ENCODE data around the gene PHYH.
A peak's percentile ranks its signal among the peaks of the same experiment; 100 is the strongest.
"Not testable (repeated sequence)": the region's sequence is repeated elsewhere in the genome, so short reads cannot be mapped to it uniquely, and the experiment has no call there.

Gene PHYH

DNA sequence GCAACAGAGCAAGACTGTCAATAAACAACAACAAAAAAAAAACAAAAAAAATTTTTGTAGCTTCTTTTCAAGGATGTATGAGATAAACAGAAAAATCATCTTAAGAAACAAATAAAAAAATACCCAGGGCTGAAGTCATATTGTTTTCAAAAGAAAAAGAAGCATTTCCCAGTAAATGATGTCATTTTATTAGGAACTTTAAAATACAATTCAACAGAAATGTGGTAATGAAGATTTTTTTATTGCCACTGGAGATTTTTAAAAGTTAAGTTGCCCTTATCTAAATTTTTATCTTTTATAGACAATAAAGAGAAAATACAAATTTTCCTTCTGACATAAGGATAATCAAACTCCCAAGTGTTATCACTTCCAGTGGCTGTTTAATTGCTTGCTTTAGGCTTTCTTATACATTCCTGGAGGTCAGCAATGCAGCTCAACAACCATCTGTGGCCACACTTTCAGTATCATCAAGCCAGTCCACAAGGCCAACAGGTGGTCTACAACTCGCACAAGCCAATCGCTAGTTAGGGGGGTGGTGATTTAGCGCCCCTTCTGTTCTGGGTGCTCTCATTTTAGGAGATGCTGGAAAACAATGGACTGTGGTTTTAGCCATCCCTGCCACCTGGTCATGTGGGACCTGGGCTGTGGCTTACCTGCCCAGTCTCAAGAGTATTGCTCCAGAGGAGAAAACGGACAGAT lies 37.4 kb upstream of the PHYH start:
- no peaks in the 10 kb centered on the region for H3K9me3 ChIP-seq (ENCODE audit: control insufficient read depth in 2 of 2, low read length in 2 of 2)
- H3K36me3 ChIP-seq (ENCODE audit: control insufficient read depth in 2 of 2, insufficient read depth in 2 of 2, low read length in 2 of 2), result peaks cover 7 to 19% of the 10 kb centered on the region in 2 donors
- no peak overlapping the region for H3K9ac ChIP-seq (ENCODE audit: low read length in 2 of 2)
- peaks cover 17% of the 10 kb centered on the region for H3K4me1 ChIP-seq (ENCODE audit: control insufficient read depth, insufficient read depth, low read length)
- peak overlapping the region in 1 of 2 donors; percentile 8 for H3K4me3 ChIP-seq (ENCODE audit: low read length in 2 of 2)
- no peaks in the 10 kb centered on the region for H3K27me3 ChIP-seq (ENCODE audit: control insufficient read depth in 1 of 2, insufficient read depth in 2 of 2, low read length in 2 of 2)
- peak overlapping the region; percentile 3 for H3K27ac ChIP-seq (ENCODE audit: low read length)

DNA sequence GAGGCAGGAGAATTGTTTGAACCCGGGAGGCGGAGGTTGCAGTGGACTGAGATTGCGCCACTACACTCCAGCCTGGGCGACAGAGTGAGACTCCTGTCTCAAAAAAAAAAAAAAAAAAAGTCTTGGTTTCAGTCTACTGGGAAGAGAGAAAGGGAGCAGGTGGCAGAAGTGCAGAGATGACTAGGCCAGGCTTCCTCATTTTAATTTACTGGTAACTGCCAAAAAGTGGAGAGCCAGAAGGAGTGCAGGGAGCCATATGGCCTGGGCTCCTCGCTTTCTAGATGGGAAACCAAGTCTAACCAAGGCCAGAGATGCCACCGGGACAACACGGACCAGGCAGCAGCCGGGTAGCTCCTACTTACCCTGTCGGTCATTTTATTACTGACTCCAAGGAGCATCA lies 36.0 kb upstream of the PHYH start:
- H3K9me3 ChIP-seq (ENCODE audit: control insufficient read depth in 2 of 2, low read length in 2 of 2), result no peaks in the 10 kb centered on the region
- H3K9ac ChIP-seq (ENCODE audit: low read length in 2 of 2), result no peak overlapping the region
- peaks cover 15 to 26% of the 10 kb centered on the region in 2 donors for H3K36me3 ChIP-seq (ENCODE audit: control insufficient read depth in 2 of 2, insufficient read depth in 2 of 2, low read length in 2 of 2)
- H3K4me3 ChIP-seq (ENCODE audit: low read length in 2 of 2), result no peak overlapping the region
- no peaks in the 10 kb centered on the region for H3K27me3 ChIP-seq (ENCODE audit: control insufficient read depth in 1 of 2, insufficient read depth in 2 of 2, low read length in 2 of 2)
- H3K4me1 ChIP-seq (ENCODE audit: control insufficient read depth, insufficient read depth, low read length), result peaks cover 17% of the 10 kb centered on the region
- H3K27ac ChIP-seq (ENCODE audit: low read length), result no peak overlapping the region

DNA sequence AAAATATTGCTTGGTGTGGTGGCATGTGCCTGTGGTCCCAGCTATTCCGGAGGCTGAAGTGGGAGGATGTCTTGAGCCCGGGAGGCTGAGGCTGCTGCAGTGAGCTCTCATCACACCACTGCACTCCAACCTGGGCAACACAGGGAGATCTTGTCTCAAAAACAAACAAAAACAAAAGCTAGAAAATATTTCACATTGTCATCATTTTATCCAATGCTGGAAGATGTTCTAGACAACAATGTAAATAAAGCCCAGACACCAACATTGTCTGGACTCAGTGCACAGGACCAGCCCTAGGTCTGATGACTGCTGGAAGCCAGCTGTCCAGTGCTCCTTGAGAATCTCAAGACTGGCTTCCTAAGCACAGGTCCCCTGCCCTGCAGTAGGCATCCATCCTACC lies 34.7 kb upstream of the PHYH start:
- peaks cover 15 to 35% of the 10 kb centered on the region in 2 donors for H3K36me3 ChIP-seq (ENCODE audit: control insufficient read depth in 2 of 2, insufficient read depth in 2 of 2, low read length in 2 of 2)
- H3K27ac ChIP-seq (ENCODE audit: low read length), result no peak overlapping the region
- H3K9me3 ChIP-seq (ENCODE audit: control insufficient read depth in 2 of 2, low read length in 2 of 2), result no peaks in the 10 kb centered on the region
- no peak overlapping the region for H3K9ac ChIP-seq (ENCODE audit: low read length in 2 of 2)
- no peaks in the 10 kb centered on the region for H3K27me3 ChIP-seq (ENCODE audit: control insufficient read depth in 1 of 2, insufficient read depth in 2 of 2, low read length in 2 of 2)
- H3K4me3 ChIP-seq (ENCODE audit: low read length in 2 of 2), result no peak overlapping the region
- H3K4me1 ChIP-seq (ENCODE audit: control insufficient read depth, insufficient read depth, low read length), result peaks cover 16% of the 10 kb centered on the region

DNA sequence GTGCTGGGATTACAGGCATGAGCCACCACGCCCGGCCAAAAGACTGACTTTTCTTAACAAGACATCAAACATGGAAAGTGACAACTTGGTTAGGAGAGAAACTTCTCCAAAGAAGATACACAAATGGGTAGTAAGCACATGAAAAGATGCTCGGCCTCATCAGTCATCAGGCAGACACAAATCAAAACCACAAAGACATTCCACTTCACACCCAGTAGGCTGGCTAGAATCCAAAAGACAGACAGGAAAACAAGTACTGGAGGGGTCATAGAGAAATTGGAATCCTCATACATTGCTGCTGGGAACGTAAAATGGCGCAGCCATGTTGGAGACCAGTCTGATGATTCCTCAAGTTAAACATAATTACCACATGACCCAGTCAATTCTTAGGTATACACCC lies 31.8 kb upstream of the PHYH start:
- Histone ChIP-seq H3K27me3 (ENCODE audit: control insufficient read depth in 1 of 2, insufficient read depth in 2 of 2, low read length in 2 of 2) (no peaks in the 10 kb centered on the region), H3K9ac (ENCODE audit: low read length in 2 of 2) (no peak overlapping the region), H3K4me1 (ENCODE audit: control insufficient read depth, insufficient read depth, low read length) (no peaks in the 10 kb centered on the region), H3K27ac (ENCODE audit: low read length) (no peak overlapping the region), H3K36me3 (ENCODE audit: control insufficient read depth in 2 of 2, insufficient read depth in 2 of 2, low read length in 2 of 2) (peaks cover 19 to 46% of the 10 kb centered on the region in 2 donors), H3K4me3 (ENCODE audit: low read length in 2 of 2) (no peak overlapping the region), H3K9me3 (ENCODE audit: control insufficient read depth in 2 of 2, low read length in 2 of 2) (no peaks in the 10 kb centered on the region)

DNA sequence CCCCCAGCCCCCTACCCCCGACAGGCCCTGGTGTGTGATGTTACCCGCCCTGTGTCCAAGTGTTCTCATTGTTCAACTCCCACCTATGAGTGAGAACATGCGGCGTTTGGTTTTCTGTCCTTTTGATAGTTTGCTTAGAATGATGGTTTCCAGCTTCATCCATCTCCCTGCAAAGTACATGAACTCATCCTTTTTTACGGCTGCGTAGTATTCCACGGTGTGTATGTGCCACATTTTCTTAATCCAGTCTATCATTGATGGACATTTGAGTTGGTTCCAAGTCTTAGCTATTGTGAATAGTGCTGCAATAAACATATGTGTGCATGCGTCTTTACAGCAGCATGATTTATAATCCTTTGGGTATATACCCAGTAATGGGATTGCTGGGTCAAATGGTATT lies 31.1 kb upstream of the PHYH start:
- H3K36me3 ChIP-seq (ENCODE audit: control insufficient read depth in 2 of 2, insufficient read depth in 2 of 2, low read length in 2 of 2), result peaks cover 19 to 46% of the 10 kb centered on the region in 2 donors
- H3K4me1 ChIP-seq (ENCODE audit: control insufficient read depth, insufficient read depth, low read length), result not testable (repeated sequence)

DNA sequence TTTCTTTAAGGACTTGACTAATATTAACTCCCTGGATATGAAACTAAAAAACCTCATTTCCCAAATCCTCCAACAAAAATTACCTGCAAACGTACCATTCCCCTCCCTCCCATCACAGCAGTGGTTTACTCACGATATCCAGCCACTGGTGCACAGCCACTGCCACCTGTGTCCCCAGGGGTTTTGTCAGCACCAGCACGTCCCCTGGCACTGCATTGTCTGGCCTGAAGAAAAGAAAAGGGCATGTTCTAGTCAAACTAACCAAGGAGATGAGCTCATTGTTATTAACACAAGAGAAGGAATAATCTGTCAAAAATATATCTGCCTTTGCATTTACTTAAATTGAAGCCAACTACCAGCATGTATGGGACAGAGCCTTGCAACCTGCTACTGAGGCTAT lies 29.7 kb upstream of the PHYH start:
- no peaks in the 10 kb centered on the region for H3K9me3 ChIP-seq (ENCODE audit: control insufficient read depth in 2 of 2, low read length in 2 of 2)
- peaks cover 22 to 43% of the 10 kb centered on the region in 2 donors for H3K36me3 ChIP-seq (ENCODE audit: control insufficient read depth in 2 of 2, insufficient read depth in 2 of 2, low read length in 2 of 2)
- no peak overlapping the region for H3K9ac ChIP-seq (ENCODE audit: low read length in 2 of 2)
- no peaks in the 10 kb centered on the region for H3K4me1 ChIP-seq (ENCODE audit: control insufficient read depth, insufficient read depth, low read length)
- no peaks in the 10 kb centered on the region for H3K27me3 ChIP-seq (ENCODE audit: control insufficient read depth in 1 of 2, insufficient read depth in 2 of 2, low read length in 2 of 2)
- no peak overlapping the region for H3K4me3 ChIP-seq (ENCODE audit: low read length in 2 of 2)
- H3K27ac ChIP-seq (ENCODE audit: low read length), result no peak overlapping the region

More for the DNA sequence above, 31.1 kb upstream of the PHYH start:
- H3K9me3 ChIP-seq (ENCODE audit: control insufficient read depth in 2 of 2, low read length in 2 of 2); H3K27ac ChIP-seq (ENCODE audit: low read length); H3K9ac ChIP-seq (ENCODE audit: low read length in 2 of 2); H3K4me3 ChIP-seq (ENCODE audit: low read length in 2 of 2); H3K27me3 ChIP-seq (ENCODE audit: control insufficient read depth in 1 of 2, insufficient read depth in 2 of 2, low read length in 2 of 2): not testable (repeated sequence)

DNA sequence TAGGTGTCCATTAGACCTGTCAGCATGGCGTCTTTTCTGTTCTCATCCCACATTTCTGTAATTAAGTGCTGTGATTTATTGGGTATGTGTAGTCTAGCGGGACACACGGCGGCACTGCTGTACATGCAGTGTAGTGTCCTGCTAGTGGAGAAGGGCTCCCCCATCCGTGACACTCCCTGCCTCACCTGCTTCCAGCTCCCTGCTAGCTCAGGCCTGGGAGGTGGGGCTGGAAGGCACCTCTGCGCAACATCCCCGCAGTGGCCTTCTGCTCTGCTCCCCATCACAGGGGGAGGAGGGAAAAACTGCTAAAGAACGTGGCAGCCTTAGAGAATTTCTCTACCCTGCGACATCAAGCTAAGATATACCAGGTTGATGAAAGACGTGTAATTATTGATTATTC lies 28.7 kb upstream of the PHYH start:
- H3K4me3 ChIP-seq (ENCODE audit: low read length in 2 of 2), result no peak overlapping the region
- no peaks in the 10 kb centered on the region for H3K27me3 ChIP-seq (ENCODE audit: control insufficient read depth in 1 of 2, insufficient read depth in 2 of 2, low read length in 2 of 2)
- no peak overlapping the region for H3K27ac ChIP-seq (ENCODE audit: low read length)
- no peak overlapping the region for H3K9ac ChIP-seq (ENCODE audit: low read length in 2 of 2)
- H3K9me3 ChIP-seq (ENCODE audit: control insufficient read depth in 2 of 2, low read length in 2 of 2), result no peaks in the 10 kb centered on the region
- H3K36me3 ChIP-seq (ENCODE audit: control insufficient read depth in 2 of 2, insufficient read depth in 2 of 2, low read length in 2 of 2), result peaks cover 25 to 46% of the 10 kb centered on the region in 2 donors
- no peaks in the 10 kb centered on the region for H3K4me1 ChIP-seq (ENCODE audit: control insufficient read depth, insufficient read depth, low read length)

DNA sequence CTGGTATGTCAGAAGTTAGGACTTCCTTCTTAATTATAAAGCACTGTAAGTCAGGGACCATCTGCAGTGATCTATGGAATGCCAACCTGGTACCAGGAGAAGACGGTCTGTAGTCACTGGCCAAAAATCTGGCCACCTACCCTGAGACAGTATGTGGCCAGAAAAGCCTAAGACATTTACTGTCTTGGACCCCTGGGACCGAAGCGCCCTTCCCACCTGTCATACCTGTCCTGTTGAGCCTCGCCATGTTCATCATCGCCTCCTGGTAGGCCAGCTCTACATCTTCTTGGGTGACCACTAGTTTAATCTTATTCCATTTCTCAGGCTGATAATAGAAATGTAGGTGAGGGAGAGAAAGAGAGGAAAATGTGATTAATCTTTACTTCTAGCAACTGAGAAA lies 28.3 kb upstream of the PHYH start:
- H3K9me3 ChIP-seq (ENCODE audit: control insufficient read depth in 2 of 2, low read length in 2 of 2), result no peaks in the 10 kb centered on the region
- H3K27me3 ChIP-seq (ENCODE audit: control insufficient read depth in 1 of 2, insufficient read depth in 2 of 2, low read length in 2 of 2), result no peaks in the 10 kb centered on the region
- no peak overlapping the region for H3K4me3 ChIP-seq (ENCODE audit: low read length in 2 of 2)
- H3K36me3 ChIP-seq (ENCODE audit: control insufficient read depth in 2 of 2, insufficient read depth in 2 of 2, low read length in 2 of 2), result peaks cover 25 to 44% of the 10 kb centered on the region in 2 donors
- H3K27ac ChIP-seq (ENCODE audit: low read length), result no peak overlapping the region
- no peak overlapping the region for H3K9ac ChIP-seq (ENCODE audit: low read length in 2 of 2)
- no peaks in the 10 kb centered on the region for H3K4me1 ChIP-seq (ENCODE audit: control insufficient read depth, insufficient read depth, low read length)

DNA sequence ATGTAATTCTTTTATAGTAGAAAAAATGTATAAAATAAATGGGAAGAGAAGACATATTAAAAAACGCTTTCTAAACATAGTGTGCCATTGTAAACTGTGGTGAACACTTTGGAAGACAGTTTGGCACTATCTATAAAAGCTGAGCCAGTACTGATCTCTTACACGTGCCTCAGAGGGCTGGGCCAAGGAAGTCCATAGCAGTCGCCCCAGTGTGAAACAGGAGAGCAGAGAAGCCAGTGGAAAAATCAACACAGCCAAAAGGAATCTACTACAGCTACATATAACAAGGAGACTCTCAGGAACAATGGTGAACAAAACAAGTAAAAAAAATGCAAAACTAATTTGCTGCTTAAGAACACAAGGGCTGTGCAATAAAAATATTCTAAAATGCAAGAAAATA lies 27.7 kb upstream of the PHYH start:
- H3K4me3 ChIP-seq (ENCODE audit: low read length in 2 of 2), result no peak overlapping the region
- no peak overlapping the region for H3K27ac ChIP-seq (ENCODE audit: low read length)
- H3K27me3 ChIP-seq (ENCODE audit: control insufficient read depth in 1 of 2, insufficient read depth in 2 of 2, low read length in 2 of 2), result no peaks in the 10 kb centered on the region
- H3K4me1 ChIP-seq (ENCODE audit: control insufficient read depth, insufficient read depth, low read length), result no peaks in the 10 kb centered on the region
- no peak overlapping the region for H3K9ac ChIP-seq (ENCODE audit: low read length in 2 of 2)
- no peaks in the 10 kb centered on the region for H3K9me3 ChIP-seq (ENCODE audit: control insufficient read depth in 2 of 2, low read length in 2 of 2)
- H3K36me3 ChIP-seq (ENCODE audit: control insufficient read depth in 2 of 2, insufficient read depth in 2 of 2, low read length in 2 of 2), result peaks cover 25 to 49% of the 10 kb centered on the region in 2 donors

DNA sequence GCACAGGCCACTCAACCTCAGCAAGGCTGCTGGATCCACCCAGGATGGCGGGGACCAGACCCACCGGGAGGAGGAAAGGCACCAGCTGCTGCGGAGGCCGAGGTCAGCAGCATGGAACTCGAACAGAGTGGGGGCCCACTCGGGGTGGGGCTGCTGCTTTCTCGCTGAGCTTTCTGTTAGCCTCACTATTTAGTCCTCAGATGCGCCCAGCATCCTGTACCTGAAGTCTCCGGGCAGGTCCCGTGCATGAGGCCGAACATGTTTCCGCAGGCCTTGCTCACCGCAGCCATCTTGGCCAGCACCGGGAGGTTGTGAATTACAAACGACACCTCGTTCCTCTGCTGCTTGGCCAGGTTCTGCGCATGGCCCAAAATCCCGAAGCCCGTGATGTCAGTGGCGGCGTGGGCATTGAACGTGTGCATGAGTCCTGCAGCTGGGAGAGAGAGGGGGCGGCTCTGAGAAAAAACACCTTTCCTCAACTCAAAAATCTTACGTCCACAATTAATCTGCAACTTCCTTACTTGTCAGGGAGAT lies 22.8 kb upstream of the PHYH start:
- Histone ChIP-seq H3K27me3 (ENCODE audit: control insufficient read depth in 1 of 2, insufficient read depth in 2 of 2, low read length in 2 of 2) (no peaks in the 10 kb centered on the region), H3K4me3 (ENCODE audit: low read length in 2 of 2) (no peak overlapping the region), H3K36me3 (ENCODE audit: control insufficient read depth in 2 of 2, insufficient read depth in 2 of 2, low read length in 2 of 2) (peaks cover 22 to 42% of the 10 kb centered on the region in 2 donors)

DNA sequence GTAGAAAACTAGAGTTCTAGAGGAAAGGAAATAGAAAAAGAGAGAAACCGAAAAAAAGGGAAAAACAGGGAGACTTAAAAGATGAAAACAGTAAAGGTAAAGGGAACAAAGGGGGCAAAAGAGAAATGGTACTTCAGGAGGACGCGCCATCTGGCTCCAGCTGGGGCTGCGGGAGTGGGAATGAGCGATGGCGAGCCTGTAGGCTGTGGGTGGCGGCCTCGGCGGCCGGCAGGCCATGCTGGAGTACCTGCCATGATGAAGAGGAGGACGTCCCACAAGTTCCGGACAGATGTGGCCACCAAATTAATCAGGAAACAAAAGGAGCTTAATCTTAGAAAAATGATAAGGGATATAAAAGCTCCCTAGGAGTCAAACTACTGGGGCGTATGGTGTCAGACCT lies 21.7 kb upstream of the PHYH start:
- no peak overlapping the region for H3K9ac ChIP-seq (ENCODE audit: low read length in 2 of 2)
- H3K4me3 ChIP-seq (ENCODE audit: low read length in 2 of 2), result no peak overlapping the region
- no peak overlapping the region for H3K27ac ChIP-seq (ENCODE audit: low read length)
- no peaks in the 10 kb centered on the region for H3K4me1 ChIP-seq (ENCODE audit: control insufficient read depth, insufficient read depth, low read length)
- no peaks in the 10 kb centered on the region for H3K9me3 ChIP-seq (ENCODE audit: control insufficient read depth in 2 of 2, low read length in 2 of 2)
- H3K27me3 ChIP-seq (ENCODE audit: control insufficient read depth in 1 of 2, insufficient read depth in 2 of 2, low read length in 2 of 2), result no peaks in the 10 kb centered on the region
- peaks cover 22 to 40% of the 10 kb centered on the region in 2 donors for H3K36me3 ChIP-seq (ENCODE audit: control insufficient read depth in 2 of 2, insufficient read depth in 2 of 2, low read length in 2 of 2)

More for the DNA sequence above, 22.8 kb upstream of the PHYH start:
- Histone ChIP-seq H3K4me1 (ENCODE audit: control insufficient read depth, insufficient read depth, low read length) (no peaks in the 10 kb centered on the region), H3K9ac (ENCODE audit: low read length in 2 of 2) (no peak overlapping the region), H3K9me3 (ENCODE audit: control insufficient read depth in 2 of 2, low read length in 2 of 2) (no peaks in the 10 kb centered on the region), H3K27ac (ENCODE audit: low read length) (no peak overlapping the region)
